Measurements from ENCODE around the gene PABPC3. TPM values are rescaled to one million over a fixed set of nuclear protein-coding genes. Genes with fewer than 3 reads are reported as not detected.

The PABPC3 gene
- total and polyA plus RNA-seq, 2 of the 8 experiments (the other 6 are each of a cell fraction or from before 2014, with no cell fraction given) = 0.18 to 0.48 TPM

DNA sequence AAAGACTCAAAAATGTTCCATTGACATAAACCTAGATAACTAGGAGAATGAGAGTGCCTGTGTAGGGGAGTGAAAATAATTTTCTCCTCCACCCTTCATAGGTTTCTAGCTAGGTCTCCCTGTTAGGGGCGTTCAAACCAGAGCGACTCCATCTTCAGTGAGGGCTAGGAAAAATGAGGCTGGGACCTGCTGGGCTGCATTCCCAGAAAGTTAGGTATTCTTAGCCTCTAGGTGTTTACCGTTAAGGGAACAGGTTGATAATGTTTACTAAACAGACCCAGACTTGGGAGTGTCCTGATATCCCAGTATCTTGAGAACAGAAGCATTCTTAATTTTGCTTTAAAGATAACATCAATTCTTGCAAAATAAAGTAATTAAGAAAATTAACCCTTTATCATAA lies 20.1 kb downstream of the PABPC3 start (continued):
- TF ChIP-seq BRCA1 (IDR thresholded peaks at IDR 0.05; ENCODE audit: low read depth, low read length) = no peak
- TF ChIP-seq, protein P1, sequence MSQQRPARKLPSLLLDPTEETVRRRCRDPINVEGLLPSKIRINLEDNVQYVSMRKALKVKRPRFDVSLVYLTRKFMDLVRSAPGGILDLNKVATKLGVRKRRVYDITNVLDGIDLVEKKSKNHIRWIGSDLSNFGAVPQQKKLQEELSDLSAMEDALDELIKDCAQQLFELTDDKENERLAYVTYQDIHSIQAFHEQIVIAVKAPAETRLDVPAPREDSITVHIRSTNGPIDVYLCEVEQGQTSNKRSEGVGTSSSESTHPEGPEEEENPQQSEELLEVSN (IDR thresholded peaks at IDR 0.05) = no peak
- TF ChIP-seq RAD21 (IDR thresholded peaks at IDR 0.05 in 1 of 2, conservative IDR thresholded peaks at IDR 0.05 in 1 of 2; ENCODE audit: low read depth in 2 of 2, low read length in 2 of 2) = no peak
- no peak for TF ChIP-seq TAF1 (IDR thresholded peaks at IDR 0.05; ENCODE audit: low read depth, low read length)
